Measurements from ENCODE around the gene EXOSC3.

DNA sequence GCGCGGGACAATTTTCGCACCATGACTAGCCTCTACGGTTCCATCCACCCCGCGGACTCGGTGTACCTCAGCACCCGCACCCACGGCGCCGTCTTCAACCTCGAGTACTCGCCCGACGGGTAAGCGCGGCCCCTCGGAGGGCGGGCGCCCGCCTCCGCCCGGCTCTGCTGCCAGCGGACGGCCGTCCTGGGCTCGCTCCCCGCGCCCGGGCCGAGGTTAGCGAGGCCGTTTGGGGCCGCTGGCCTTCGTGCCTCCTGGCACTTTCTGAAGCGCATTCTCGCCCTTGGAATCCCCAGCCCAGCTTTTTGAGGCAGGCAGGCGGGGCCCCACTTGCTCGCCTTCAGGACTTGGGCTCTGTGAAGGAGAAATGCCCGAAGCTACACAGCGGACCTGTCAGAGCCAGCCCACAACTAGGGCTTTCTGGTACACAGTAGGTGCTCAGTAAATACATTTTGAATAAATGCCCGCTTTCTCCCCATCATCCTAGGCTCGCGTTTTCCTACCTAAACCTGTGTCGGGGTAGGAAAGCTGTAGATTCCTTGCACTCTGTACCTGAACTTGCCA, 16.5 kb upstream of the EXOSC3 start:
- TF ChIP-seq, protein P1, sequence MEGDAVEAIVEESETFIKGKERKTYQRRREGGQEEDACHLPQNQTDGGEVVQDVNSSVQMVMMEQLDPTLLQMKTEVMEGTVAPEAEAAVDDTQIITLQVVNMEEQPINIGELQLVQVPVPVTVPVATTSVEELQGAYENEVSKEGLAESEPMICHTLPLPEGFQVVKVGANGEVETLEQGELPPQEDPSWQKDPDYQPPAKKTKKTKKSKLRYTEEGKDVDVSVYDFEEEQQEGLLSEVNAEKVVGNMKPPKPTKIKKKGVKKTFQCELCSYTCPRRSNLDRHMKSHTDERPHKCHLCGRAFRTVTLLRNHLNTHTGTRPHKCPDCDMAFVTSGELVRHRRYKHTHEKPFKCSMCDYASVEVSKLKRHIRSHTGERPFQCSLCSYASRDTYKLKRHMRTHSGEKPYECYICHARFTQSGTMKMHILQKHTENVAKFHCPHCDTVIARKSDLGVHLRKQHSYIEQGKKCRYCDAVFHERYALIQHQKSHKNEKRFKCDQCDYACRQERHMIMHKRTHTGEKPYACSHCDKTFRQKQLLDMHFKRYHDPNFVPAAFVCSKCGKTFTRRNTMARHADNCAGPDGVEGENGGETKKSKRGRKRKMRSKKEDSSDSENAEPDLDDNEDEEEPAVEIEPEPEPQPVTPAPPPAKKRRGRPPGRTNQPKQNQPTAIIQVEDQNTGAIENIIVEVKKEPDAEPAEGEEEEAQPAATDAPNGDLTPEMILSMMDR (IDR thresholded peaks at IDR 0.05): no peak
- no peak for TF ChIP-seq POLR2AphosphoS5 (IDR thresholded peaks at IDR 0.05)
